Right ventricle myocardium superior (tissue), 1 donor: ENCODE results near the gene CNN3. TPM values are rescaled to one million over a fixed set of nuclear protein-coding genes. Genes with fewer than 3 reads are reported as not detected.

Experiments
- total RNA-seq: library from RNA; stranded (reverse); fragmentation: NEBNext Ultra II Directional; extraction: Animal tissue kit (Norgen Biotek cat#: 25700); gene quantifications from one replicate; pipeline ENCODE4 v1.2.1, GENCODE V29; 2021
- donor health status: DM: no; HTN: yes; CAD: no; lungs with severe emphysema.

Gene CNN3
- total RNA-seq, 1 donor from 2014 or later = 49.4 TPM

Other genes starting within 250 kb of the CNN3 start
- 3.3 TPM for gene SLC44A3, start 106.8 kb downstream of the CNN3 start, total RNA-seq
- gene ALG14, start 145.8 kb upstream of the CNN3 start, total RNA-seq = 2.9 TPM
- gene TLCD4, start 190.2 kb upstream of the CNN3 start, total RNA-seq = 47.7 TPM